ENCODE data around the gene NFAT5. TPM values are rescaled to one million over a fixed set of nuclear protein-coding genes. Genes with fewer than 3 reads are reported as not detected.

Gene NFAT5
- total and polyA plus RNA-seq, 9 of the 15 experiments (the other 6 are each of a cell fraction or from before 2014, with no cell fraction given), result 0.78 to 20.5 (median 12.4) TPM

- H3K27ac ChIP-seq (ENCODE audit: extremely low read depth, low read depth, low read length), result no peak overlapping the region
- no peaks in the 10 kb centered on the region for H4K20me1 ChIP-seq (replicated peaks; ENCODE audit: control insufficient read depth, insufficient read depth, low read length)
- CTCF ChIA-PET (ENCODE audit: low intra/inter-chr PET ratio), result no interaction called here
- BruUV-seq (replicated peaks), result no TSS peak
- ATAC-seq (no peak), DNase-seq (ENCODE audit: extremely low read depth in 1 of 4, low spot score in 3 of 4) (no peak), FAIRE-seq (no peak)
- no peaks in the 10 kb centered on the region for H3K27me3 ChIP-seq (ENCODE audit: control insufficient read depth in 2 of 2, insufficient read depth in 2 of 2, low read length in 2 of 2)
- no peak overlapping the region for H3K4me3 ChIP-seq
- H3K4me1 ChIP-seq (replicated peaks in 1 of 2; ENCODE audit: control insufficient read depth in 2 of 2, insufficient read depth in 2 of 2, low read length in 2 of 2), result no peaks in the 10 kb centered on the region
- H3K36me3 ChIP-seq (ENCODE audit: control insufficient read depth, insufficient read depth, low read length), result peaks cover 53% of the 10 kb centered on the region
- intact Hi-C loops (cut with micrococcal nuclease), result no loop called here
- H3K79me2 ChIP-seq (ENCODE audit: control insufficient read depth, insufficient read depth, low read length), result no peaks in the 10 kb centered on the region
- POLR2A ChIA-PET, result interaction anchor here (0.6 kb wide), 1 partner anchor 1560 kb away, joined by 3 read pairs; no protein-coding TSS in a partner anchor
- H3K9ac ChIP-seq (ENCODE audit: insufficient read depth in 1 of 2, low read depth in 2 of 2, low read length in 2 of 2), result no peak overlapping the region
- TF ChIP-seq ZNF507 (tag; conservative IDR thresholded peaks at IDR 0.05), result no peak
- TF ChIP-seq POLR2AphosphoS5 (IDR thresholded peaks at IDR 0.05; ENCODE audit: control insufficient read depth, insufficient read depth, low read depth, low read length), result no peak
- TF ChIP-seq TEAD1 (CRISPR knock-in tag; IDR thresholded peaks at IDR 0.05), result no peak
- TF ChIP-seq ZNF280A (IDR thresholded peaks at IDR 0.05; ENCODE audit: low read depth, partially characterized antibody), result no peak
- no peak for TF ChIP-seq SAP30 (IDR thresholded peaks at IDR 0.05; ENCODE audit: borderline replicate concordance, insufficient read depth, low read depth, low read length, poor library complexity, severe bottlenecking)
- TF ChIP-seq STAT5A (IDR thresholded peaks at IDR 0.05; ENCODE audit: borderline replicate concordance, low read length), result no peak
- TF ChIP-seq C11orf30 (IDR thresholded peaks at IDR 0.05; ENCODE audit: low read depth), result no peak
- no peak for TF ChIP-seq MIER1 (IDR thresholded peaks at IDR 0.05; ENCODE audit: low read depth)
- TF ChIP-seq ELK1 (CRISPR knock-in tag; IDR thresholded peaks at IDR 0.05), result no peak
- TF ChIP-seq MCM5 (IDR thresholded peaks at IDR 0.05; ENCODE audit: low read depth), result no peak
- H3K4me2 ChIP-seq (ENCODE audit: insufficient read depth, low read length), result no peak overlapping the region
- 94% methylated on average over 2 of the region's 2 CpGs for WGBS (ENCODE audit: insufficient coverage, low coverage, missing lambda C conversion rate)
- in situ Hi-C loops (cut with MboI), result no loop called here
- no peaks in the 10 kb centered on the region for H3K9me1 ChIP-seq (ENCODE audit: control insufficient read depth, insufficient read depth, low read length)
- no peak overlapping the region for H2AFZ ChIP-seq (ENCODE audit: low read depth, low read length)
- H3K9me3 ChIP-seq (replicated peaks; ENCODE audit: control insufficient read depth, insufficient read depth, low read depth, low read length), result no peaks in the 10 kb centered on the region
These were observed 122.8 kb downstream of the NFAT5 start for GRCh38 chr16:69688589-69688988.

Data from K562 (cell line).